ENCODE measurements around the gene PTPRF.

- TF ChIP-seq POLR2A (IDR thresholded peaks at IDR 0.05; ENCODE audit: low read length) (no peak), GATA1 (IDR thresholded peaks at IDR 0.05; ENCODE audit: low read depth, low read length) (no peak)
These were observed 49.2 kb upstream of the PTPRF start for GRCh38 chr1:43481491-43481890.
